Type B pancreatic cell (in vitro differentiated cells): ENCODE data around the gene HMCN2. TPM values are rescaled to one million over a fixed set of nuclear protein-coding genes. Genes with fewer than 3 reads are reported as not detected.
A peak's percentile ranks its signal among the peaks of the same experiment; 100 is the strongest.

Source experiments
- DNase-seq: peaks from one replicate; pipeline ENCODE4 v3.0.0; 2021; ENCODE audit warnings: mixed read lengths; ENCODE audit not compliant: unreplicated experiment; ENCODE audit errors: extremely low spot score
- H3K27ac Mint-ChIP-seq: 2 replicates; pipeline ENCODE4 v1.8.0; 2021; ENCODE audit warnings: mild to moderate bottlenecking, mixed read lengths
- H3K27me3 Mint-ChIP-seq: 2 replicates; pipeline ENCODE4 v1.8.0; 2021; ENCODE audit warnings: mixed read lengths
- H3K36me3 Mint-ChIP-seq: 2 replicates; pipeline ENCODE4 v1.8.0; 2021; ENCODE audit warnings: mixed read lengths
- H3K4me1 Mint-ChIP-seq: one replicate; pipeline ENCODE4 v1.8.0; 2021; ENCODE audit warnings: mixed read lengths; ENCODE audit not compliant: unreplicated experiment
- H3K4me3 Mint-ChIP-seq: 2 replicates; pipeline ENCODE4 v1.8.0; 2021; ENCODE audit warnings: mild to moderate bottlenecking, mixed read lengths
- H3K9me3 Mint-ChIP-seq: 2 replicates; pipeline ENCODE4 v1.8.0; 2021; ENCODE audit warnings: mixed read lengths
- CTCF ChIP-seq: fragments of 200-600 bp; sonication (generic); conservative IDR thresholded peaks from 2 replicates; pipeline ENCODE4 v1.5.0; 2021; ENCODE audit warnings: antibody characterized with exemption, mild to moderate bottlenecking
- total RNA-seq: library from RNA; stranded (reverse); gene quantifications from 2 replicates; pipeline ENCODE4 v1.2.1, GENCODE V29; 2021; ENCODE audit warnings: low replicate concordance

The HMCN2 gene
- total RNA-seq, 1 donor from 2014 or later: 0.12 TPM

DNA sequence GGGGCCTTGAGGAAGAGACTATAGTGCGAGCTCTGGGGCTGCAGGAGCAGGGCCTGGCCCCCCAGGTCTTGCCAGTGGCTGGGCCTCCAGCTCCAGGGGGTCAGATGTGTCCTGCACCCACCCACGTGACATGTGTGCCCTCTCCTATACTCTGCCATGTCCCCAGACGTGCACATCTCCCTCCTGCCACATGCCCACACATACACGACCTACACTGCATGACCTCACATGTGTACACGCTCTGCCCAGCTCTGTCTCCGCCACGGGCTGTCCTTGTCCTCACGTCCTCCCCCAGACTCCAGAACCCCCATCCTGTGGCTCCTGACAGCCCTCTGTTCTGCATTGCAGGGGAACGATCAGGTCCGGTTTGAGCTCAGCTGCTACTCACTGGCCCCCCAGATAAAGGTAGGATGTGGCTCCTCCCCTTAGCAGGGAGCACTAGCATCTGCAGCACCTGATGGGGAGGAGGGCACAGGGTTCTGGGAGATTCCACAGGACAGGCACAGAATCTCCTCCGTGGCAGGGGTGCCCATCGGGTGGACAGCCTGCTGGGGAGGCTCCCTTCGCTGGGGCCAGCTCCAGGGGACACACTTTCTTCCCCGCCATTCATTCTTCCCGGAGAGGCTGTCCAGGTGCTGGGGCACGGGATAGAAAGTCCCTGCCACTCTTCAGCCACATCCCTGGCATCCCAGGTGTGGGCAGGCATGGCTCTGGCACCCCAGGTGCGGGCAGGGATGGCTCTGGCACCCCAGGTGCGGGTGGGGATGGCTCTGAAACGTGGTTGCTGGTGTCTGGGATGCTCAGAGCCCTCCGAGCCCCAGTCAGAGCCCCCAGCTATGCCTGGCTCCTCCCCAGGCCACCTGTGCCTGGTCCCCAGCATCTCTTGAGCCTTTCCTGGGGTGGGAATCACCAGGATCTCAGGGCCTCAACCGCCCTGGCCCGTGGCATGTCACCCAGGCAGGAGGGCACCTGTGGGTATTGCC, 198.5 kb downstream of the HMCN2 start:
- TF ChIP-seq CTCF: no peak
- H3K36me3 Mint-ChIP-seq: no peaks in the 10 kb centered on the region
- no peak overlapping the region for H3K4me3 Mint-ChIP-seq
- peaks cover 32% of the 10 kb centered on the region for H3K27me3 Mint-ChIP-seq
- H3K9me3 Mint-ChIP-seq: no peaks in the 10 kb centered on the region
- peaks cover 13% of the 10 kb centered on the region for H3K4me1 Mint-ChIP-seq
- no peak for DNase-seq
- H3K27ac Mint-ChIP-seq: peak overlapping the region; percentile 33

DNA sequence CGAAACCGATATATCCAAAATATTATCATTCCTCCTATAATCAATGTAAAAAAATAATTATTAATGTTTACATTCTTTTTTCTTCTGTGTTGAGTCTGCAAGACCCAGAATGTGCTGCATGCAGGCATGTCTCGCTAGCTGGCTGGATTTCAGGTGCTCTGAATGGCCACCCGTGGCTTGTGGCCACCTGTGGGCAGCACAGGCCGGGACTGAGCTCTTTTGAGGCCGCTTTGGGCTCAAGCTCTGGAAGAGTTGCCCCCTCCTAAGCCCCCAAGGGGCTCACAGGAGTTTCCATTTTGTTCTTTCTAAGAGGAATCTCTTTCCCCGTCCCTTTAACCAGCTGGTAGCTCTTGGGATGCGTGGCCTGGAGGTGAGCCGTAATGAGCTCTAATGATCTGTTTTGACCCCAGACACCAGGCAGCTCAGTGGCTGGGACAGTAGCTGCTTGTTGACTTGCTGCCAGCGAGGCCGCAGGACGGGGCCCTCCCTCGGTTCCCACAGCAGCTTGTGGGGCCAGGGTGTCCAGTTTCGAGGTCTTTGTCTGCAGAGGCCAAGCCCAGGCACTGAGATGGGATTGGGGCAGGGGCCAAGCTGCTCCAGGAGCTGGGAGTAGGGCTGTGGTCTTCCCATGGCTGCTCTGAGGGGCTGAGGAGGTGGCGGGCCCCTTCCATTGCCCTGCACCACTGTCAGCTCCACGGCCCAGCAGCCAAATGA, 200.0 kb downstream of the HMCN2 start:
- no peak for TF ChIP-seq CTCF
- no peaks in the 10 kb centered on the region for H3K9me3 Mint-ChIP-seq
- H3K27ac Mint-ChIP-seq: no peak overlapping the region
- H3K4me1 Mint-ChIP-seq: peaks cover 14% of the 10 kb centered on the region
- H3K27me3 Mint-ChIP-seq: peaks cover 26% of the 10 kb centered on the region
- no peak for DNase-seq
- H3K36me3 Mint-ChIP-seq: no peaks in the 10 kb centered on the region
- no peak overlapping the region for H3K4me3 Mint-ChIP-seq

DNA sequence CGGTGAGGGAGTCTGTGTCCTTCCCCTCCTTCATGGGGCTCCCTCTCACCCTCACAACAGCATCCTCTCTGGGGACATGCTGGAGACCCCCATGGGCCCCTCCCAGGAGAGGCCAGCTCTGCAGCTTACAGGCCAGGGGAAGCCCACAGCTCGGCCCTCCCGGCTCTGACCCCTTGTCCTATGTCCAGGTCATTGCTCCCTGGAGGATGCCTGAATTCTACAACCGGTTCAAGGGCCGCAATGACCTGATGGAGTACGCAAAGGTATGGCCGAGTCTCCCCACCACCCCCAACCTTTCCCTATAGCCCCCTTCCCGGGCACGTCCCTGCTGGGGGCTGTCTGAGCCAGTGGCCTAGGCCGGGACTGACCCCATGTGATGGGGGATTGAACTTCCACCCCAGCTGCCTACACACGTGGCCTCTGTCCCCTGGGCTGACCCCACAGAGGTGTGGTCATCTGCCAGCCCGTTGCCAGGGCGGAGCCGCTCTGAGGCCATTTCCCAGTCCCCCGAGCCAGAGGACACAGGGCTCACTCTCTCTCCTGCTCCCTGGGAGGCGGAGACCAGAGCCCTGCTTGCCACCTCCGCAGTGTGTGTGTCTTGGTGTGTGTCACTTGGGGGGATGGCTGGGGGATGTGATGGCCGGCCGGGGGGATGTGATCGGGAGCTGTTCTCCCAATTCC, 201.1 kb downstream of the HMCN2 start:
- no peak overlapping the region for H3K4me3 Mint-ChIP-seq
- no peaks in the 10 kb centered on the region for H3K36me3 Mint-ChIP-seq
- H3K9me3 Mint-ChIP-seq: no peaks in the 10 kb centered on the region
- no peak for DNase-seq
- H3K27ac Mint-ChIP-seq: peak overlapping the region; percentile 25
- H3K27me3 Mint-ChIP-seq: peaks cover 28% of the 10 kb centered on the region
- H3K4me1 Mint-ChIP-seq: peaks cover 14% of the 10 kb centered on the region
- TF ChIP-seq CTCF: no peak

DNA sequence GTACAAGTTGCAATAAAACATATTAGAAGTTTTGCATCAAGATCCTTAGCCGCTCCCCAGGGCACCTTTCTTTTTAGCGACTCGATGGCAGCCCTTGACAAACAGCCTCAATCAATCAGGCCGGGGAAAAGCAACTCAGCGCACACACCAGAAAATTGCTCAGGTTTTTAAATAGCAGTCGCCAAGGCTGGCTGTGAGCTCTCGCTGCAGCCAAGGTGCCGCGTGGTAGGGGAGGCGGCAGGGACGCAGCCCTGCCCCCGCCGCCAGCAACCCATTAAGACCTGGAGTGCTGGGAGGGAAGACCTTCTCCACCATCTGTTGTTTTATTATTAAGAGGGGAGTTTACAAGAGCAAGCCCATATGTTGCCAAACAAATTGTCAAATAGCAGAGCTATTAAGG, 201.8 kb downstream of the HMCN2 start:
- Mint-ChIP-seq H3K36me3 (no peaks in the 10 kb centered on the region), H3K4me3 (peak overlapping the region; percentile 55), H3K27me3 (peaks cover 30% of the 10 kb centered on the region)

More for the DNA sequence above, 201.8 kb downstream of the HMCN2 start:
- Mint-ChIP-seq H3K4me1 (peaks cover 14% of the 10 kb centered on the region), H3K9me3 (no peaks in the 10 kb centered on the region), H3K27ac (peak overlapping the region; percentile 25)
- TF ChIP-seq CTCF: no peak
- no peak for DNase-seq
